Heart left ventricle (tissue), 13 donors: ENCODE results near the gene MYH6.

Source experiments
- CTCF ChIP-seq, 12 donors: fragments of 200-600 bp; sonication (generic) in 4 of 12; IDR thresholded peaks; one replicate each; pipeline versions ENCODE4 v1.5.0 to v1.8.0; 2018 to 2022; ENCODE audit warnings: antibody characterized with exemption in 12 of 12, mild to moderate bottlenecking in 5 of 12
- POLR2A ChIP-seq, 2 donors: fragments of 450-650 bp; IDR thresholded peaks; one replicate each; pipeline ENCODE4 v1.6.1; 2017; ENCODE audit warnings: antibody characterized with exemption in 2 of 2, mild to moderate bottlenecking in 2 of 2, moderate library complexity in 2 of 2
- donor health status: ischemic (EF 13 %, LVEDD 7.1; RV severe dilation, severe dysfunction).
- donor health status: DM: no; HTN: yes; CAD: no.
- donor health status: DM: no; HTN: no; CAD: no.
- donor health status: ischemic (EF 25% LVEDD 6.9; RV normal size, moderate dysfunction).
- donor health status: ischemic (EF 25% LVEDD 5.7; RV mildly dilated, moderate dysfunction).
- donor health status: ischemic (EF 35%, LVEDD 5.7; RV mildly dilated, moderate dysfunction).
- donor health status: nonischemic (EF 11% LVEDD 7.7; RV severe dilation, severe dysfunction).
- donor health status: DM: yes; HTN: yes; CAD: no.
- donor health status: PGD.
- donor health status: ischemic (EF 29% LVEDD 5.4; RV normal size, mild dysfunction).
- donor health status: nonischemic (EF 23%, LVEDD 6.1; RV moderate dilation, normal function).

- TF ChIP-seq CTCF (IDR thresholded peaks at IDR 0.05) (no peak), POLR2A (IDR thresholded peaks at IDR 0.05) (no peak)
These were observed 36.2 kb downstream of the MYH6 start for GRCh38 chr14:23371865-23372264.
